Measurements from ENCODE around the gene CYP2A6.
"Not testable (repeated sequence)": the region's sequence is repeated elsewhere in the genome, so short reads cannot be mapped to it uniquely, and the experiment has no call there.

Gene CYP2A6, protein sequence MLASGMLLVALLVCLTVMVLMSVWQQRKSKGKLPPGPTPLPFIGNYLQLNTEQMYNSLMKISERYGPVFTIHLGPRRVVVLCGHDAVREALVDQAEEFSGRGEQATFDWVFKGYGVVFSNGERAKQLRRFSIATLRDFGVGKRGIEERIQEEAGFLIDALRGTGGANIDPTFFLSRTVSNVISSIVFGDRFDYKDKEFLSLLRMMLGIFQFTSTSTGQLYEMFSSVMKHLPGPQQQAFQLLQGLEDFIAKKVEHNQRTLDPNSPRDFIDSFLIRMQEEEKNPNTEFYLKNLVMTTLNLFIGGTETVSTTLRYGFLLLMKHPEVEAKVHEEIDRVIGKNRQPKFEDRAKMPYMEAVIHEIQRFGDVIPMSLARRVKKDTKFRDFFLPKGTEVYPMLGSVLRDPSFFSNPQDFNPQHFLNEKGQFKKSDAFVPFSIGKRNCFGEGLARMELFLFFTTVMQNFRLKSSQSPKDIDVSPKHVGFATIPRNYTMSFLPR

GRCh38 chr19:40850277-40850676, at the start of gene CYP2A6:
TSS of gene CYP2A6 (minus strand) at chr19:40850447. CDS start at chr19:40850426, 21 bp downstream.
- not testable (repeated sequence) for DNase-seq (ENCODE audit: low read depth)

GRCh38 chr19:40899964-40900363, 49.7 kb upstream of the CYP2A6 start:
- H3K4me3 ChIP-seq (ENCODE audit: low read depth, low read length); DNase-seq (ENCODE audit: low read depth): not testable (repeated sequence)

More at GRCh38 chr19:40850277-40850676, at the start of gene CYP2A6:
- not testable (repeated sequence) for H3K4me3 ChIP-seq (ENCODE audit: low read depth, low read length)

GRCh38 chr19:40896843-40897789, 46.9 kb upstream of the CYP2A6 start:
- H3K4me3 ChIP-seq (ENCODE audit: low read depth, low read length); DNase-seq (ENCODE audit: low read depth): not testable (repeated sequence)

- DNase-seq (ENCODE audit: low read depth) = no peak
- H3K4me3 ChIP-seq (ENCODE audit: low read depth, low read length) = no peak overlapping the region
- TF ChIP-seq, protein P1, sequence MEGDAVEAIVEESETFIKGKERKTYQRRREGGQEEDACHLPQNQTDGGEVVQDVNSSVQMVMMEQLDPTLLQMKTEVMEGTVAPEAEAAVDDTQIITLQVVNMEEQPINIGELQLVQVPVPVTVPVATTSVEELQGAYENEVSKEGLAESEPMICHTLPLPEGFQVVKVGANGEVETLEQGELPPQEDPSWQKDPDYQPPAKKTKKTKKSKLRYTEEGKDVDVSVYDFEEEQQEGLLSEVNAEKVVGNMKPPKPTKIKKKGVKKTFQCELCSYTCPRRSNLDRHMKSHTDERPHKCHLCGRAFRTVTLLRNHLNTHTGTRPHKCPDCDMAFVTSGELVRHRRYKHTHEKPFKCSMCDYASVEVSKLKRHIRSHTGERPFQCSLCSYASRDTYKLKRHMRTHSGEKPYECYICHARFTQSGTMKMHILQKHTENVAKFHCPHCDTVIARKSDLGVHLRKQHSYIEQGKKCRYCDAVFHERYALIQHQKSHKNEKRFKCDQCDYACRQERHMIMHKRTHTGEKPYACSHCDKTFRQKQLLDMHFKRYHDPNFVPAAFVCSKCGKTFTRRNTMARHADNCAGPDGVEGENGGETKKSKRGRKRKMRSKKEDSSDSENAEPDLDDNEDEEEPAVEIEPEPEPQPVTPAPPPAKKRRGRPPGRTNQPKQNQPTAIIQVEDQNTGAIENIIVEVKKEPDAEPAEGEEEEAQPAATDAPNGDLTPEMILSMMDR (IDR thresholded peaks at IDR 0.05; ENCODE audit: low read depth, low read length, missing control alignments) = no peak
These were observed 46.2 kb upstream of the CYP2A6 start for GRCh38 chr19:40896418-40896796.

GRCh38 chr19:40893112-40893511, 42.9 kb upstream of the CYP2A6 start:
- H3K4me3 ChIP-seq (ENCODE audit: low read depth, low read length) = no peak overlapping the region
- no peak for DNase-seq (ENCODE audit: low read depth)
- TF ChIP-seq, protein P1 (IDR thresholded peaks at IDR 0.05; ENCODE audit: low read depth, low read length, missing control alignments) = no peak

DNA sequence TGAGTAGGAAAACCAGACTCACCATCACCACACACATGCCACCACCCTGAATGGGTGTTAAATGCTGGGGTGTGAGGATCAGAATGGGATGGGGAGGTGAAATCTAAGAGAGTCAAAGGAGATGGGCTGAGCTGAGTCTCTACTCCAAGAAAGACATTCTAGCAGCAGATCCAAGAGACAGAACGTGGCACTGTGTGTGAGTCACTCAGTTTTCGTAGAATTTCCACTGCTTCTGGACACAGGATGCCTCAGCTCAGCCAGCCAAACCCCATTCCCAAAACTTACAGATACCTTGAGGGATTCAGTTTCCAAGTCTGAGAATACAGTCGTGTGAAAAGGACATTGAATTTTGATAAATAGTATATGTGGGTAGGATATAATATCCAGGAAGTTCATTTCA, 39.1 kb upstream of the CYP2A6 start:
- TF ChIP-seq, protein P1 (IDR thresholded peaks at IDR 0.05; ENCODE audit: low read depth, low read length, missing control alignments) = no peak

GRCh38 chr19:40888191-40888590, 37.9 kb upstream of the CYP2A6 start:
- TF ChIP-seq, protein P1 (IDR thresholded peaks at IDR 0.05; ENCODE audit: low read depth, low read length, missing control alignments) = no peak
- no peak for DNase-seq (ENCODE audit: low read depth)
- H3K4me3 ChIP-seq (ENCODE audit: low read depth, low read length) = no peak overlapping the region

More for the DNA sequence above, 39.1 kb upstream of the CYP2A6 start:
- no peak for DNase-seq (ENCODE audit: low read depth)
- H3K4me3 ChIP-seq (ENCODE audit: low read depth, low read length) = no peak overlapping the region

DNA sequence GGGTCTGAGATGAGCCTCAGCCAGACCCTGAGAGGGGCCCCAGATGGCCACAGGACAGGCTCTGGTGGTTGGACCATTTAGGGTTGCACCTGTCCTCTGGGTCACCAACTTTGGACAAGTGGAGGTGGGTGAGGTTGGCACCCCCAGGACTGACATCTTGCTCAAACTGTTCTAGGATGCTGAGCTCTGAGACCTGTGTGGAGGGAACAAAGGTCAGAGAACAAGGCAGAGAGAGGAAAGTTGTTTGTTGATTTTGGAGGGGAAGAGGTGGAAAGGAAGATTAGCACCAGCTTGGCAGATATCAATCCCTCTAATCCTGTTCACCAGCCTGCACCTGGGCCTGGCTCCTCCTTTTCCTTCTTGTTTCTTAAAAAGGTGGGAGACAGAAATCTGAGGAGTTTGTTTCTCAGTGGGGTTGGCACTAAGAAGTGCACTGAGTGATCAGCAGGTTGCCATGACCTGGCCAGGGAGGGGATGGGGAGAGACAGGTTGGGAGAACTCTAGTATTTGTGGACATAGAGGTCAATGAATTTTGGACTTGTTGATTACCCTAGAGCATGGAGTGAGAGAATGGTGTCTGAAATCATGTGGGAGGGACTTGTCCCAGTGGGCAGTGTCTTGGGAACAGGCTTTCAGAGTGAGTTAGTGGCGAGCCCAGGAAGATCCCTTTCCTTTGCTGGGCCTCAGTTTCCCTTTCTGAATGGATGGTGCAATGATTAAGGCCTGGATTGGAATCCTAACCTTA, 34.1 kb upstream of the CYP2A6 start:
- H3K4me3 ChIP-seq (ENCODE audit: low read depth, low read length); DNase-seq (ENCODE audit: low read depth): not testable (repeated sequence)

GRCh38 chr19:40882062-40882461, 31.8 kb upstream of the CYP2A6 start, which contains the start of gene CYP2A7:
TSS of gene CYP2A7 (minus strand) at chr19:40882231. CDS start at chr19:40882210, 21 bp downstream.
- not testable (repeated sequence) for DNase-seq (ENCODE audit: low read depth); H3K4me3 ChIP-seq (ENCODE audit: low read depth, low read length)

GRCh38 chr19:40879349-40879748, 29.1 kb upstream of the CYP2A6 start:
- DNase-seq (ENCODE audit: low read depth) = not testable (repeated sequence)

GRCh38 chr19:40875526-40875951, 25.3 kb upstream of the CYP2A6 start:
- peak; percentile 3 for DNase-seq (ENCODE audit: low read depth)
- not testable (repeated sequence) for H3K4me3 ChIP-seq (ENCODE audit: low read depth, low read length)

More at GRCh38 chr19:40879349-40879748, 29.1 kb upstream of the CYP2A6 start:
- not testable (repeated sequence) for H3K4me3 ChIP-seq (ENCODE audit: low read depth, low read length)

GRCh38 chr19:40874874-40875273, 24.6 kb upstream of the CYP2A6 start:
- DNase-seq (ENCODE audit: low read depth); H3K4me3 ChIP-seq (ENCODE audit: low read depth, low read length): not testable (repeated sequence)

DNA sequence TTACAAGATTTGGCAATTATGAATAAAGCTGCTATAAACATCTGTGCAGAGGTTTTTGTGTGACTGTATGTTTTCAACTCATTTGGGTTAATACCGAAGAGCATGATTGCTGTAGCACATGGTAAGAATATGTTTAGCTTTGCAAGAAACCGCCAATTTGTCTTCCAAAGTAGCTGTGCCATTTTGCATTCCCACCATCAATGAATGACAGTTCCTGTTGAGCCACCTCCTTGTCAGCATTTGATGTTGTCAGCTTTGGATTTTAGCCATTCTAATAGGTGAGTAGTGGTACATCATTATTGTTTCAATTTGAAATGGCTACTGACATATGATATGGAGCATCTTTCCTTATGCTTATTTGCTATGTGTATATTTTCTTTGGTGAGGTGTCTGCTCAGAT, 23.6 kb upstream of the CYP2A6 start:
- not testable (repeated sequence) for H3K4me3 ChIP-seq (ENCODE audit: low read depth, low read length); DNase-seq (ENCODE audit: low read depth)

Data from GM12864 (cell line).